Germinal center (tissue), 1 donor: ENCODE measurements around the gene SLC29A1.

Source experiments
- DNase-seq: peaks from one replicate; pipeline ENCODE4 v3.0.0; 2012; ENCODE audit warnings: mixed read lengths, low spot score

SLC29A1 gene

DNA sequence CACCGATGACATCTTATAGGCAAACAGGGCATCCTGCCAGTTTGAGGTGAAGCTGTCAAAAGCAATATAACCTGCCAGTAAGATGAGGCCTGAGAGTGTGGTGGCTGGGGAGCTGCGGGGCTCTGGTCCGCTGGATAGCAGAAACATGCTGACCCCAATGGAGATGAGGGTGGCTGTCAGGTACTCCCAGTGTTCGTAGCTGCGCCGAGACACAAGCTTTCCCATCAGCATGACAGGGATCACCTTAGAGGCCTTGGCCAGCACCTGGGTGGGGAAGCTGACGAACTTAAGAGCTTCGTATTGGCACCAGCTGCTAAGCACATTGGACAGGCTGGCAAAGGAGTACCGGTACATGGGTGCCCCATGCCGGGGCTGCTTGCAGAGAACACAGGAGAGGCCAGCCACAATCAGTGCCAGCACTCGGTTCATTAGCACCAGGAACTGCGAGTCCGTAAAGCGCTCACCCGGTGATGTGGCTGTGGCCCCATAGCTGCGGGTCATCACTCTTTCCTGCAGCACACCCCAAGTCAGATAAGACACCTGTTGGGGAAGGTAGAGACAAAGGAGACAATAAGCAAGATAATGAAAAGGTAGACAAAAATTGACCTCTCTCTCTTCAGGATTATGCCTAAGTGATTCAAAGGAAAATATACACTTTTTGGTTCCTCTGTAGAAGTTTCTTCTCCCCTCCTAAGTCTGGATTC lies 31.9 kb downstream of the SLC29A1 start:
- DNase-seq = no peak

DNA sequence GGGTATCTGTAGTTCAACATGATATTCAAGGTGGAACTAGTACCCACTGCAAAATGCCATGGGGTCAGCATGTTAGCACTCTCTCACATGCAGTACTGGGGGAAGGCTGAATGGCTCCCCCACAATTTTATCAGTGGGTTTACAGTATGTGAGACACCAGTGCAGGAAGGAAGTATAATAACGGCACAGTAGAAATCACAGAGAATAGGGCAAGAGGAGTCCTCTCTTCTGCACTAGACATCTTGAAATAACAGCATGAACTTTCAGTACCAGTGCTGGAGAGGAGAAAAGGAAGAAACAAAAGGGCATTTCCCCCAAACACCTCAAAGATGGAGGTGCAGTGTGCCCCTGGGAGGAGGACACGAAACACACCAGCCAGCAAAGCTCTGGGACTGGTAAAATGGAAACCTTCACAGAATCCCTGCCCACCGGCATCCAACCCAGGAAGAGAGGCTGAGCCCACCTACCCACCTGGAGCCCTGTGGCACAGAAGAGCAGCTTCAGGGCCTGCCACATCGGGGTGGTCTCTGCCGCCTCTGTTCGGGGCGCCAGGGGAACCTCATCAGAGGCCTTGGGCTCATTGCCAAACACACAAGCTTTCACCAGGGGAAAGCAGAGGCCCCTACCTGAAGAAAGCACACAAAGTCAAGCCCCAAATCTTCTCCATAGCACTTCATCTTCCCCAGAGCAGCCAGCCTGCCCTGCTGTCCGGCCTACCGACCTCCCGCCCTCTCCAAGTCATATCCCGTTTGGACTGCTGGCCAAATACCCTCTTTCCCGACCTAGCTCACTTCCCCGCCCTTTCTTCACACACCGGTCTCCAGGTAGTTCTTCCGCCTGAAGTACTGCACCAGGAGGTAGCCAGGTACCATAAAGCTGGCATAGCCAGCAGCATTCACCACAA lies 32.7 kb downstream of the SLC29A1 start:
- no peak for DNase-seq

DNA sequence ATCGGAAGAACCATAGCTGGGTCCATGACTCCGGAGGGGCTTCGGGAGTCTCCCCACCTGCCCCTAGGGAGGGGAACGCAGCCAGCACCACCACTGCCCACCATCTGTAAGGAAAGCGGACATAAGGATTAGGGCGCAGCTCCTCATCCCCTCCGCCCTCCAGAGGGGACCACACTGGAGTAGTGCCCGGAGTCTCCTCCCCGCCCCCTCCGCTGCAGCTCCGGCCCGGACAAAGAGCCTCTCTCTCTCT lies 33.3 kb downstream of the SLC29A1 start:
- no peak for DNase-seq

DNA sequence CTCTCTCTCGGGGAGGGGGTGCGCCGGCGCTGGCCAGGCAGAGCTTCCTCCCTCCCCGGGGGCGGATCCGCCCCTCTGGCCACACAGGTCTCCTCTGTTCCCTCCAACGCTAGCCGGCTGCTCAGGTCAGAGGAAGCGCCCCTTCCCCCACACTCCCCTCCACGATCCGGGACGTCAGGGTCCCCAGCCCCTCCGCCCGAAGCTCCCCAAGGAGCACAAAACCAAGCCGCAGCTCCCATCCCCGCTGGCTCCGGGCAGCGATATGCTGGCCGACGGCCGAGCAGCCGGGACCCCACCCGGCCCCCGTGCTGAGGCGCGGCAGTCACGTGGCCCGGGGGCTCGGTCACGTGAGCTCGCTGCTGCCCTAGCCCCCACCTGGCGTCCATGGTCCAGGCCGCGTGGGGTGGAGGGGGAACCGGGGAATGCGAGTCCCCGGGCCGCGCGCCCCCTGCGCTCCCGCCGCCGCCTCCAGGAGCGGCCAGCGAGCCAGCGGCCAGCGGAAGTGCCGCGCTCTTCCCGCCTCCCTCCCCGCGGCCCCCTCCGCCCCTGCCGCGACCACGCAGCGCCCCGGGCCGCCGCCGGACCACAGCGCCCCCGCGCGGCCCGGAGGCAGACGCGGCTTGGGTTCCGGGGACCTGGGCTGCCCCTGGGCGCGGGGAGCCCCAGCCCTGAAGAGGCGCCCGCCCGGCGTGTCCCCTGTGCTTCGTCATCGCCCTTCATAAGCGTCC lies 33.8 kb downstream of the SLC29A1 start, which contains the start of gene SLC35B2:
Gene SLC35B2 (minus strand): TSS at position 504 of the 728 bp plus-strand sequence. CDS start 118 bp downstream, at position 386.
- DNase-seq = peak; percentile 84

DNA sequence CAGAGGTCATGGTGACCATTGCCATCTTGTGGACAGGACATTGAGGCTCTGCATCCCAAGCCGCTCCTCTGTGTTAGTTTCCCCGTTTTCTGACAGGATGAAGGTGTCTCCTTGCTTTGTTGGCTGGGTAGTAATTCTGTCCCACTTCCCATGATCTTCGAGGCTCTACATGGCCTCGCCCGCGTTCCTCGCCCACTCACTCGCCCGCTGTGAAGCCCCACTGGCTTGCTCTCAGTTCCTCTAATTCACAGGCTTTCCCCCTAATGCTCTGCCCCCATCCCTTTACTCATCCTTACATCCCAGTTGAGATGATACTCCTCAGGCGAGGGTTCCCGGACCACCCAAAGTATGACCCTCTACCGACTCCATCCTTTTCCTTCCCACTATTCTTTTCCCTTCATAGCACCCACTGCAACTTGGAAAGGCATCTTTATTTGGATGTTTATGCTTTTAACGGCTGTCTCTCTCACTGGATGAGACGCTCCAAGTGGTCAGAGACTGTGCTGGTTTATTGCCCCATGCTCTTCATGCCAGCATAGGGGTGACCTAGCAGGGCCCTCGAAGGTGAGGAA lies 34.4 kb downstream of the SLC29A1 start:
- no peak for DNase-seq

DNA sequence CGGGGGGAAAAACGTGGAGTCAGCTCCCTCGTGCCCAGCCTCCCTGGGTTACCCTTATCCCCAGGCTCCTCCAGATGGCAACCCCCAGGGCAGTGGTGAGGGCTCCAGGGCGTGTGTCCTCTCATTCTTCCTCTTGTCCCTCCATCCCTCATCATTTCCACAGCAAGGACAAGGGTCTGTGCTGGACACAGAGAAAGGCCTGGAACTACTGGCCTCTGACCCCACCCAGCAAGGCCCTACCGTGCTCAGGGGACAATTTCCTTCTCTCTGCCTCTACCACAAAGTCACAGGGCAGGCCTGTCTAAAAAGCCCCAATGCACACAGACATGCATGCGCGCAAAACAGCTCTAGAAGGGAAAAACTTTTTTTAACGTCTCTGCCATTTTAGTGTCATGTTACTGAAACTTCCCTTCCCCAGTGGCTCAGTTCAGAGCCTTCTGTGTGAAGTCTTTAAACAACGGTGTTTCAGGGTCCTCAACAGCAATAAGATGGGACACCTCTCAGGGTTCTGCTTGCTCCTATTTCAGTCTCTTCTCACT lies 35.0 kb downstream of the SLC29A1 start:
- DNase-seq = no peak

DNA sequence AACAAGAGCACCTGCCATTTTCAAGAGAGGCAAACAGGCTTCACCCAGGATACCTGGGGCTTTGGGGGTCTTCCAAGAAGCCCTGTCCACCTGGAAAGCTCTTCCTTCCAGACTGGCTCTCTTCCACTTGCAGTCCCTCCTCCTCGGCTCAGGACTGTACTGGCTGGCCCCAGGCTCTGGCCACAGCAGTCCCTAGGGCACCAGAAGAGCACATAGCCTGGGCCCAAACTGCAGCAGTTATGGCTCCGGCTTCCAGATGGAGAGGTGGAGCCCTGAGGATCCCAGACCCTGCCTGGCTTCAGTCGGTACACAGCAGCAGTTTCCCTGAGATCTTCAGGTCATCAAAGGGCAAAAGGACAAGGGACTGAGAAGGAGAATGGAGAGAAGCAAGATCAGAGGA lies 35.5 kb downstream of the SLC29A1 start:
- no peak for DNase-seq

GRCh38 chr6:44260011-44260410 lies 36.6 kb downstream of the SLC29A1 start:
- no peak for DNase-seq

DNA sequence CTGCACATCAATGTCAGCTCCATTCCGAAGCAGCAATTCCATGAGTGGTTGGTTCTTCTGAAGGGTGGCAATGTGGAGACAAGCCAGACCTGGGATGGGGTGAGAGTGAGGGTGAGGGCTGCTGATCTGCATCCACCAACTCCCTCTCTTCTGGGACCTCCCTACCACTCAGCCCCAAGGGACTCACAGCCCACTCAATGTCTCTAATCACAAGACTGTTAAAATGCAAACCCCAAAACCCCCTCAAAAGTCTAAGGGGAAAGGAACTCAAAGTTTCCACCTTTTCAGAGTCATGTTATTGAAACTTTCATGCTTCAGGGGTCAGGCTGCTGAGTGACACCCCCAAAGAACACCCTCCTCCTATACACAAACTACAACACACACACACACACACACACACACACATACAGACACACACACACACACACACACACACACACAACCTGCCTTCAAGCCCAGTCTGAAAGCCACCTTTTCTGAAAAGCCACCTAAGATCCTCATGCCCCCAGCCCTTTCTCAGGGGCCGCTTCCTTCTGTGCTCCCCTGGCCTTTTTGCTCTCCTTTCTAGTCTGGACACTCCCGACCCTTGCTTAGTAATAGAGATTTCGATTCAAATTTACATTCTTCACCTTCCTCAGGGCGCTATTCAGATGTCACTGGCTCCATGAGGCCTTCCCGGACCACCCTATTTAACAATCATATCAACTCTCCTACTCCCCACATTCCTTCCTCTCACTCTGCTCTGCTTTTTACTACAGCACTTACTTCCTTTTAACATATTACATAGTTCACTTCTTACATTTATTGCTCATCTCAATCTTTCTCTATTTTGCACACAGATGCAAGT lies 37.3 kb downstream of the SLC29A1 start:
- no peak for DNase-seq

DNA sequence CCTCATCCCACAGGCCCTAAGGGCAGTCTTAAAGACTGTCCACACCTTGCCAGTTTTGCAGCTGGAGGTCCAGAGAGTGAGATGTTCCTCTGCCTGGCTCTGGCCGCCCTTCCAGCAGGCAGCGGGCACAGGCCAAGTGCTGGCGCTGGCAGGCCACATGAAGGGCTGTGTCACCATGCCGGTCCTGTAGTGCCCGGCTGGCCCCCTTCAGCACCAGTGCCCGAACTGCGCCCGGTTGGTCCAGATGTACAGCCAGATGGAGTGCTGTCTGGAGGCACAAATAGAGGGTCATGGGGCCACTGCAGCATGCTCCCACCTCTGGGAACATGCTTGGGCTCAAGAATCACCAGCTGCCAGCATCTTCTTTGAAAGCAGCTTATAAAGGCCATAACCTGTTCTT lies 38.2 kb downstream of the SLC29A1 start:
- DNase-seq = no peak

DNA sequence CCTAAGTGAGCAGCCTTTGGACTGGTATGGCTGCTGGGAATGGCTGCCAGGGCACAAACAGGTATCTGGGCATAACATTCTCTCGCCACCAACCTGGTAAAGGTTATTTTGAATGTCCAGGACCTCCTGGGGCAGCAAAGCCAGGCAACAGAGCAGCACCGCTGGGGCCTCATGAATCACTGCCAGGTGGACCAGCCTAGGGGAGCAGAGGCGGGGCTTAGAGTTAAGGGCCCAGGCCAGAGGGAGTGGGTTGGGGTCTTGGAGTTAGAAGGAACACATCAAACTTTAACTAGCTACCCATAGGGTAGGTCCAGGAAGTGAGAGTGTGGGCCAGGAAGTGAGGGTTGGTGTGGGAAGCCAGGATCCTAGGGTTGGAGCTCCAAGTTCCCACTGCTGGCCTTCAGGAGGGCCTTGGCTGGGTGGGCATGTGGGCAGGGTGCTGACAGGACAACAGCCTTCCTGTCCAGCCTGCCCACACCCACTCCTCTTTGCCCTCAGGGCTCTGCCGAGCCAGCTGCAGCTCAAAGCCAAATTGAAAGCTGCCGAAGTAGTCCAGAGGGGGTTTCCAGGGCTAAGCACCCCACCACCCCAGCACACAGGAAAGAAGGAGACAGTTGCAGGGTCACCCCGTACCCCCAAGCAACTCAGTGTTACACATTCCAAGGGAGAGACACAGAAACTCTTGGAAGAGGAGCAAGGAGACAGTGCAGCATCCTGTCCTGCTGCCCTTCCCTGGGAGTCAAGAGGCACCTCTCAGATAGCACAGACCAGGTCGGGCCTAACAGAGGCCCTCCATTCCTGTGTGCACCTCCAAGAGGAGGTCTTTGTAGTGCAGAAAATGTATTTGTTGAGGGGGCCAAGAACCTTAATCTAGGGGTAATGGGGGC lies 39.3 kb downstream of the SLC29A1 start:
- no peak for DNase-seq

DNA sequence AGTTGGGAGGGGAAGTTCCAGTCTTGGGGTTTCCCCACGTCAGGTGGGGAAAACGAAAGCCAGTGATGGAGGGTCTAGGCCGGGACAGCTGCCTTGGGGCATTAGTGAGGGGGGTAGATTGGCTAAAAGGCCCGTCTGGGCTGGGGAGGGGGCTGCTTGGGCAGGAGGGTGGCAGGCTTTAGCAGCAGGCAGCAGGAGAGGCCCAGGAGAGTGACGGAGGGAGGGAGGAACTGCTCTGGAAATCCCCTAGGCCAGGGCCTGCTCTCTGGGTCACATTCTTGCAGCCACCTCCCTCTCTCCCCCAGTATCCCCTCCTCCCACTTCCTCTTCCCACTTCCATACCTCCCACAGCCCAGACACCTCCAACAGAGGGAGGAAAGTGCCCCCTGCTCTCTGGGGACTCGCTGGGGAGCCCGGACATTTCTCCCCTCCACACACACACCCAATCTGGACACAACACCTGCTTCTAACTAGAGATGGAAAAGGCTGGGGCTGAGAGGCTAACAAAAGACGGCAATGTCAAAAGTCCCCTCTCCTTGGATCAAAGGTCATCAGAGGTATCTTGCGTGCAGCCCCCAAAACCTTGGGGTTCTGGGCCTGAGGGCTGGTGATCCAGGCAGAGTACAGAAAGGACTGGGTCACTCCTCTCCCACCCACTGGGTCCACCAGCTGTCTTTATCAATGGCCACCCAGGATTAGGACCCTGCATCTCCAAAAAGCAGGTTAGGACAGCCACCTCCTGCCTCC lies 40.1 kb downstream of the SLC29A1 start:
- DNase-seq = peak; percentile 67

- peak; percentile 90 for DNase-seq
Measured at GRCh38 chr6:44264154-44265006, 41.0 kb downstream of the SLC29A1 start.

DNA sequence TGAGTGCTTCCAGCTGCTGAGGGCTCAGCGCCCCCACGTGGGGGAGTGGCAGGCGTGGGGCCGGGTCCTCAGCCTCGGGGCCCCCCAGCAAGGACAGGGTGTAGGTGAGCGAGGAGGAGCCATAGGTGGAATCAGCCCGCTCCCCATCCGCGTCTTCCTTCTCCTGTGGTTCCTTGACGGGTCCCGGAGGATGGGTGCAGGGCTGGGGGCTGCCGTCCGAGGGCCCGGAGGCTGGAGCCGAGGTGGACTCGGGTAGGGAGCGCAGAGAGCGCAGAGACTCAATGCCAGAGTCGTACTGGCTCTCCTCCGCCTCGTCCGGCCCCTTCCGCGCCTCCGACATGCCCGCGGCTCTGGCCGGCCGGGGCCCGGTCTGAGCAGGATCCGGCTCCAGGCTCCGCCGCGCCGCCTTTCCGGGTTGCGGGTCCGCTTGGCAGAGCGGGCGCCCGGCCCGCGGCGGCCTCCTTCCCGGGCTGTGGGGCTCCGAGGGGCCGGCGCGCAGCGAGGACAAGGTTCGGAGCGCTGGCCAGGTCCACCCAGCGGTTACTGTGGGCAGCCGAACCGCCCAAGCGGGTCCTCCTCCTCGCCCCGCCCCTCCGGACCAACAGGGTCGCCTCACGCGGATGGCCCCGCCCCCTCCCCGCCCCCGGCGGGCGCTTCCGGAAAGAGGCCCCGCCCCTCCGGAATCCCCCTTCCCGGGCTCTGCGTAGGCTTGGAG lies 41.8 kb downstream of the SLC29A1 start, which contains the start of gene NFKBIE:
Gene NFKBIE (minus strand): TSS at position 545 of the 715 bp plus-strand sequence. CDS start 205 bp downstream, at position 340.
- DNase-seq = peak; percentile 92

DNA sequence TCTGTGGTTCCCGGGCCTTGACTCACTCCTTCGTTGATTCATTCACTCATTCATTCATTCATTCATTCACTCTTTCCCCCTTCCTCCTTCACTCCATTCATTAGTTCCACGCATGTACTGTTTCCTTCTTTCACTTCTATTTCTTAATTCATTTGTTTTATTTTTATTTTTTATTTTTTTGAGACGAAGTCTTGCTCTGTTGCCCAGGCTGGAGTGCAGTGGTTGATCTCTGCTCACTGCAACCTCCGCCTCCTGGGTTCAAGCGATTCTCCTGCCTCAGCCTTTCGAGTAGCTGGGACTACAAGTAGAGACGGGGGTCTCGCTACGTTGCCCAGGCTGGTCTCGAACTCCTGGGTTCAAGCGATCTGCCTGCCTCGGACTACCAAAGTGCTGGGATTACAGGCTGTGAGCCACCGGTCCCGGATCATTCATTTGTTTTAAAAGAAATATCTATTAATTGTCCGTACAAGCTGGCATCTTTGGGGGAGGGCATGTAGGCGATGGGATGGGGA lies 42.4 kb downstream of the SLC29A1 start:
- DNase-seq = no peak

DNA sequence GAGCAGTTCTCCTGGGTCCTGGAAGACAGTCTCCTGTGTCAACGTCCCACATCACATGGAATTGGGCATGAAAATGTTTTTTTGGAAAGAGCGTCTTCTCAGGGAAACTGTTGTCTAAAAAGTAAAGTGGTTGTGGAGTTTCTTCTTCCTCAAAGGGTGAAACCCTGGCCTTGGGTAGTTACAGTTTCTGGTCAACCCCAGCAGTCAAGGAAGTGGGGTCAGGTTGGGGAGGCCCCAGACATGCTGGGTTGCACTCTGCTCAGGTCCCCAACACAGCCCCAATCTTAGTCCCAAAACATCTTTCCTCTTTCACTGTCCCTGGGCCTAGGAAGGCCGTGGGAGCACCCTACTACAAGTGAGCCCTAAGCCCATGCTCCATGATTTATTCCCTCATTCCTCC lies 43.0 kb downstream of the SLC29A1 start:
- no peak for DNase-seq

DNA sequence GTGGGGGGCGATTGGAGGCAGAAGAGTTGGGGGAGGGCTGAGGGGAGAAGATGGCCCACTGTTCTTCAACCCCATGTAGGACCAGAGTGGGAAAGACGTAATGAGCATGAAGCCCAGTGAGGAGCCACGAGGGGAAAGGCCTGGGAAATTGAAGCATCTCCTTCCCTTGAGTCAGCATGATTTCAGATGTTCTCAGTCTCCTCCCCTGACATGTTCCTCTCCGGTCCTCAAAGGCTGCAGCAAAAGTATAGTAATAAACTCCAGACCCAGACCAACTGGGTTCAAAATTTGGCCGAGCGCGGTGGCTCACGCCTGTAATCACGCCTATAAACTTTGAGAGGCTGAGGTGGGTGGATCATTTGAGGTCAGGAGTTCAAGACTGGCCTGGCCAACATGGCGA lies 43.9 kb downstream of the SLC29A1 start:
- DNase-seq = no peak
